ENCODE results near the gene MB.

Gene MB

GRCh38 chr22:35657571-35658312 lies 40.6 kb upstream of the MB start:
- DNase-seq (ENCODE audit: low spot score) = no peak
- TF ChIP-seq CTCF (IDR thresholded peaks at IDR 0.05; ENCODE audit: extremely low read depth, missing control alignments) = no peak

- TF ChIP-seq CTCF (IDR thresholded peaks at IDR 0.05; ENCODE audit: extremely low read depth, missing control alignments) = no peak
- DNase-seq (ENCODE audit: low spot score) = no peak
Measured at GRCh38 chr22:35656284-35656752, 39.2 kb upstream of the MB start.

GRCh38 chr22:35653824-35654223 lies 36.7 kb upstream of the MB start:
- no peak for DNase-seq (ENCODE audit: low spot score)
- no peak for TF ChIP-seq CTCF (IDR thresholded peaks at IDR 0.05; ENCODE audit: extremely low read depth, missing control alignments)

GRCh38 chr22:35651085-35651484 lies 34.0 kb upstream of the MB start:
- no peak for TF ChIP-seq CTCF (IDR thresholded peaks at IDR 0.05; ENCODE audit: extremely low read depth, missing control alignments)
- no peak for DNase-seq (ENCODE audit: low spot score)

- DNase-seq (ENCODE audit: low spot score) = no peak
- no peak for TF ChIP-seq CTCF (IDR thresholded peaks at IDR 0.05; ENCODE audit: extremely low read depth, missing control alignments)
Measured at GRCh38 chr22:35649636-35650250, 32.6 kb upstream of the MB start.

GRCh38 chr22:35649026-35649553 lies 32.0 kb upstream of the MB start:
- no peak for TF ChIP-seq CTCF (IDR thresholded peaks at IDR 0.05; ENCODE audit: extremely low read depth, missing control alignments)
- no peak for DNase-seq (ENCODE audit: low spot score)
